HepG2 (cell line): ENCODE measurements around the gene GUCY2D. TPM values are rescaled to one million over a fixed set of nuclear protein-coding genes. Genes with fewer than 3 reads are reported as not detected.

ENCODE experiments used
- ATAC-seq: fragments of 200-7000 bp; cut with Tn5 transposase; 3 replicates; pipeline ENCODE4 v1.9.1; 2020; ENCODE audit warnings: mild to moderate bottlenecking, moderate library complexity
- BruUV-seq: library from RNA; stranded (reverse); fragments of 400-500 nt; replicated peaks from 2 replicates; lab custom pipeline; 2021; lab: Mats Ljungman, UMichigan
- CTCF ChIA-PET: fragments of 300-600 bp; formaldehyde crosslinking; extraction: SDS; loops from one replicate; lab custom pipeline; 2021; ENCODE audit warnings: low total read pairs, inconsistent platforms, low intra/inter-chr PET ratio; lab: Yijun Ruan, JAX
- POLR2A ChIA-PET: fragments of 350-600 bp; sonication (Branson Sonifier 250); formaldehyde crosslinking; loops from one replicate; lab custom pipeline; 2020; ENCODE audit warnings: antibody characterized with exemption, inconsistent platforms; lab: Yijun Ruan, JAX
- DNase-seq: peaks from one replicate; pipeline ENCODE4 v3.0.0-alpha.2; 2015; ENCODE audit warnings: low spot score
- FAIRE-seq: peaks from 3 replicates; lab custom pipeline; 2011; peaks lifted over from hg19 to GRCh38; lab: Jason Lieb, UNC
- H2AFZ ChIP-seq: one replicate; pipeline ENCODE4 v1.6.1; 2011; ENCODE audit warnings: low read length, inconsistent platforms
- H3K27ac ChIP-seq: fragments of 300-600 bp; 3 replicates; pipeline ENCODE4 v1.8.0; 2011; ENCODE audit warnings: mixed run types, mild to moderate bottlenecking, mixed read lengths, low read length, inconsistent platforms; ENCODE audit not compliant: insufficient read depth; ENCODE audit errors: extremely low read length
- H3K27me3 ChIP-seq, 2 experiments: fragments of 200-600 bp in 1 of 2; 2 replicates in 1 of 2; 3 replicates in 1 of 2; pipeline versions ENCODE4 v1.6.0 to v1.8.0; 2011; ENCODE audit warnings: low read length in 2 of 2, mild to moderate bottlenecking in 2 of 2, moderate library complexity in 2 of 2, inconsistent platforms in 1 of 2; ENCODE audit not compliant: insufficient read depth in 2 of 2, control insufficient read depth in 1 of 2
- H3K36me3 ChIP-seq, 2 experiments: fragments of 200-600 bp in 1 of 2; replicated peaks in 1 of 2; 2 replicates in 1 of 2; 3 replicates in 1 of 2; pipeline versions ENCODE4 v1.5.1 to v1.8.0; 2011; ENCODE audit warnings: low read length in 2 of 2, inconsistent platforms in 1 of 2; ENCODE audit not compliant: insufficient read depth in 2 of 2, control insufficient read depth in 1 of 2
- H3K4me1 ChIP-seq: 2 replicates; pipeline ENCODE4 v1.5.1; 2012; ENCODE audit warnings: low read length, inconsistent platforms; ENCODE audit not compliant: insufficient read depth
- H3K4me2 ChIP-seq: 2 replicates; pipeline ENCODE4 v1.6.0; 2011; ENCODE audit warnings: low read depth, low read length, inconsistent platforms
- H3K4me3 ChIP-seq, 3 experiments: fragments of 200-600 bp in 1 of 3; sonication (generic), shearing (Covaris generic) in 1 of 3; replicated peaks in 1 of 3; 2 replicates each; pipeline ENCODE4 v1.5.1; 2011 to 2016; ENCODE audit warnings: low read length in 3 of 3, inconsistent platforms in 2 of 3, low read depth in 2 of 3, mild to moderate bottlenecking in 2 of 3, control low read depth in 1 of 3, mixed read lengths in 1 of 3; ENCODE audit not compliant: insufficient read depth in 1 of 3
- H3K79me2 ChIP-seq: one replicate; pipeline ENCODE4 v1.6.1; 2011; ENCODE audit warnings: low read length, inconsistent platforms; ENCODE audit not compliant: insufficient read depth
- H3K9ac ChIP-seq: 2 replicates; pipeline ENCODE4 v1.6.0; 2011; ENCODE audit warnings: mild to moderate bottlenecking, low read depth, low read length, inconsistent platforms; ENCODE audit not compliant: insufficient read depth
- H3K9me3 ChIP-seq: 2 replicates; pipeline ENCODE4 v1.5.1; 2012; ENCODE audit warnings: mild to moderate bottlenecking, low read length
- H4K20me1 ChIP-seq: 2 replicates; pipeline ENCODE4 v1.6.0; 2011; ENCODE audit warnings: inconsistent platforms, mild to moderate bottlenecking, low read length, moderate library complexity; ENCODE audit not compliant: insufficient read depth
- FOXM1 ChIP-seq: sonication (generic); formaldehyde crosslinking; IDR thresholded peaks from 2 replicates; pipeline ENCODE4 v1.5.0; 2020; ENCODE audit warnings: missing genetic modification reagents
- GTF3A ChIP-seq: sonication (generic); formaldehyde crosslinking; conservative IDR thresholded peaks from 2 replicates; pipeline ENCODE4 v1.4.0; 2020; ENCODE audit warnings: mild to moderate bottlenecking, missing genetic modification reagents
- HMGA1 ChIP-seq: sonication (generic); formaldehyde crosslinking; conservative IDR thresholded peaks from 2 replicates; pipeline ENCODE4 v1.4.0; 2020; ENCODE audit warnings: missing genetic modification reagents
- IRF2 ChIP-seq: IDR thresholded peaks from 2 replicates; pipeline ENCODE4 v1.6.1; 2018; ENCODE audit warnings: missing genetic modification reagents, missing compliant biosample characterization
- PTBP1 ChIP-seq: fragments of 200-400 bp; formaldehyde crosslinking; IDR thresholded peaks from 2 replicates; pipeline ENCODE4 v1.6.1; 2018; ENCODE audit warnings: low read length, low read depth; ENCODE audit not compliant: poor library complexity, severe bottlenecking
- ZFP36 ChIP-seq: fragments of 150-350 bp; IDR thresholded peaks from 2 replicates; pipeline ENCODE4 v1.6.1; 2018; ENCODE audit warnings: borderline replicate concordance, low read length, low read depth; ENCODE audit not compliant: partially characterized antibody
- ZNF451 ChIP-seq: sonication (generic); formaldehyde crosslinking; IDR thresholded peaks from 2 replicates; pipeline ENCODE4 v1.5.0; 2020; ENCODE audit warnings: mild to moderate bottlenecking, missing genetic modification reagents
- ZNF530 ChIP-seq: sonication (generic); formaldehyde crosslinking; IDR thresholded peaks from 2 replicates; pipeline ENCODE4 v1.5.0; 2020; ENCODE audit warnings: low read depth, mild to moderate bottlenecking, missing genetic modification reagents
- WGBS: methylation state at CpG from one replicate; pipeline ENCODE4 v1.1.6; 2017; ENCODE audit warnings: low lambda C conversion rate; 5-methylcytosine and 5-hydroxymethylcytosine counted together
- in situ Hi-C: cut with HindIII; loops from 2 replicates; pipeline ENCODE4 v1.10.0; 2017; ENCODE audit warnings: low pct_unique_long_range_greater_than_20kb; ENCODE audit not compliant: extremely low pct_ligation_motif_present
- intact Hi-C: fragments of 100-400 bp; cut with micrococcal nuclease; formaldehyde crosslinking; loops from one replicate; pipeline ENCODE4 v1.10.0; 2022; ENCODE audit not compliant: unreplicated experiment
- polyA plus RNA-seq, 8 experiments: library from polyadenylated mRNA; depleted of rRNA in 3 of 8; stranded (reverse) in 7 of 8; unstranded in 1 of 8; fragments of >200 nt; fragmentation: Illumina TruSeq in 4 of 8; extraction: Trizol in 4 of 8; gene quantifications; 2 replicates each; pipeline versions ENCODE4 v1.2.1 to v1.2.3, GENCODE V29; 2011 to 2016; ENCODE audit warnings: low read depth in 4 of 8, missing spikeins in 1 of 8, mixed read lengths in 1 of 8; ENCODE audit not compliant: insufficient read depth in 1 of 8
- total RNA-seq, 5 experiments: library from RNA; depleted of rRNA; stranded (reverse); fragments of >200 nt; fragmentation: Illumina TruSeq; extraction: Trizol; gene quantifications; 2 replicates each; pipeline ENCODE4 v1.2.3, GENCODE V29; 2016; ENCODE audit warnings: low read depth in 1 of 5
- TF ChIP-seq, protein P1 (sequence below): sonication (generic); formaldehyde crosslinking; IDR thresholded peaks from 2 replicates; pipeline ENCODE4 v1.9.0; 2022; ENCODE audit warnings: missing genetic modification reagents, mild to moderate bottlenecking, borderline replicate concordance
- TF ChIP-seq, protein P2 (sequence below): sonication (generic); formaldehyde crosslinking; conservative IDR thresholded peaks from 2 replicates; pipeline ENCODE4 v1.8.0; 2022; ENCODE audit warnings: mild to moderate bottlenecking, moderate library complexity, missing genetic modification reagents

The GUCY2D gene
- total and polyA plus RNA-seq, 2 of the 13 experiments (the other 11 are each of a cell fraction or from before 2014, with no cell fraction given): not detected

DNA sequence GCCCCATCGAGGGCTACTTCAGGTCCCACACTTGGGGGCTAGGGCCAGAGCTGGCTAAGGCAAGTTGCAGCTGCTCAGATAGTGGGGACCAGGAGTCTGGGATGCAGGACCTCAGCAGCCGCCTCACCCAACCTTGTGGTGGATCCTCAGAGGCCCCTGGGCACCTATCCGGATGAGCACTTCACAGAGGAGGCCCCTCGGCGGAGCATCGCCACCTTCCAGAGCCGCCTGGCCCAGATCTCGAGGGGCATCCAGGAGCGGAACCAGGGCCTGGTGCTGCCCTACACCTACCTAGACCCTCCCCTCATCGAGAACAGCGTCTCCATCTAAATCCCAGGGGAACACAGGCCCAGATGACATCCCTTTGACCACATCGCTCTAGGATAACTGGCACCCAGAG, 45.8 kb downstream of the GUCY2D start (continued):
- TF ChIP-seq ZNF530 (no peak), IRF2 (CRISPR knock-in tag) (no peak), FOXM1 (CRISPR knock-in tag) (no peak), ZFP36 (no peak), ZNF451 (CRISPR knock-in tag) (no peak)
- TF ChIP-seq, protein P1, sequence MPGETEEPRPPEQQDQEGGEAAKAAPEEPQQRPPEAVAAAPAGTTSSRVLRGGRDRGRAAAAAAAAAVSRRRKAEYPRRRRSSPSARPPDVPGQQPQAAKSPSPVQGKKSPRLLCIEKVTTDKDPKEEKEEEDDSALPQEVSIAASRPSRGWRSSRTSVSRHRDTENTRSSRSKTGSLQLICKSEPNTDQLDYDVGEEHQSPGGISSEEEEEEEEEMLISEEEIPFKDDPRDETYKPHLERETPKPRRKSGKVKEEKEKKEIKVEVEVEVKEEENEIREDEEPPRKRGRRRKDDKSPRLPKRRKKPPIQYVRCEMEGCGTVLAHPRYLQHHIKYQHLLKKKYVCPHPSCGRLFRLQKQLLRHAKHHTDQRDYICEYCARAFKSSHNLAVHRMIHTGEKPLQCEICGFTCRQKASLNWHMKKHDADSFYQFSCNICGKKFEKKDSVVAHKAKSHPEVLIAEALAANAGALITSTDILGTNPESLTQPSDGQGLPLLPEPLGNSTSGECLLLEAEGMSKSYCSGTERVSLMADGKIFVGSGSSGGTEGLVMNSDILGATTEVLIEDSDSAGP (CRISPR knock-in tag): no peak
- TF ChIP-seq, protein P2, sequence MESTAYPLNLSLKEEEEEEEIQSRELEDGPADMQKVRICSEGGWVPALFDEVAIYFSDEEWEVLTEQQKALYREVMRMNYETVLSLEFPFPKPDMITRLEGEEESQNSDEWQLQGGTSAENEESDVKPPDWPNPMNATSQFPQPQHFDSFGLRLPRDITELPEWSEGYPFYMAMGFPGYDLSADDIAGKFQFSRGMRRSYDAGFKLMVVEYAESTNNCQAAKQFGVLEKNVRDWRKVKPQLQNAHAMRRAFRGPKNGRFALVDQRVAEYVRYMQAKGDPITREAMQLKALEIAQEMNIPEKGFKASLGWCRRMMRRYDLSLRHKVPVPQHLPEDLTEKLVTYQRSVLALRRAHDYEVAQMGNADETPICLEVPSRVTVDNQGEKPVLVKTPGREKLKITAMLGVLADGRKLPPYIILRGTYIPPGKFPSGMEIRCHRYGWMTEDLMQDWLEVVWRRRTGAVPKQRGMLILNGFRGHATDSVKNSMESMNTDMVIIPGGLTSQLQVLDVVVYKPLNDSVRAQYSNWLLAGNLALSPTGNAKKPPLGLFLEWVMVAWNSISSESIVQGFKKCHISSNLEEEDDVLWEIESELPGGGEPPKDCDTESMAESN (CRISPR knock-in tag): no peak

DNA sequence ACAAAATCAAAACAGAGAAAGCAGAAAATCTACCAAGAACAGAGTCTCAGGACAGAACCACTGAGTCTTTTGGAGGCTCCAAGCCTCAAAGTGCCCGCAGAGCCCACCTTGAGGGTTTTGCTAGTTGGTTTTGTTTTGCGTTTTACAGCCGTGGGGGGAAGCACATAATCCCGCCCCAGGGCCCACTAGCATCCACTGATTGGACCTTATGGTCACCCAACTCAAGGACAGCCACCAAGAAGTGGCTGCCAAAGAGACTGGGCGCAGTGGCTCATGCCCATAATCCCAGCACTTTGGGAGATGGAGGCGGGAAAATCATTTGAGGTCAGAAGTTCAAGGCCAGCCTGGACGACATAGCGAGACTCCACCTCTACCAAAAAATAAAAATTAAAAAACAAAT, 46.3 kb downstream of the GUCY2D start:
- ChIA-PET POLR2A (interaction anchor here (1.0 kb wide), 1 partner anchor 8 kb away, joined by 3 read pairs; no protein-coding TSS in a partner anchor), CTCF (no interaction called here)
- intact Hi-C loops (loop anchor here (2.0 kb wide), 1 partner anchor 42 kb away; no protein-coding TSS in a partner anchor), in situ Hi-C loops (no loop called here)
- H3K79me2 ChIP-seq: no peaks in the 10 kb centered on the region
- H3K27me3 ChIP-seq: peaks cover 12 to 84% of the 10 kb centered on the region in 2 experiments; a peak in 4 of 5 replicates
- H2AFZ ChIP-seq: no peak overlapping the region
- no peaks in the 10 kb centered on the region for H3K9me3 ChIP-seq
- H3K27ac ChIP-seq: no peak overlapping the region
- no TSS peak for BruUV-seq
- H3K4me2 ChIP-seq: no peak overlapping the region
- TF ChIP-seq PTBP1 (no peak), GTF3A (CRISPR knock-in tag) (no peak), HMGA1 (CRISPR knock-in tag) (no peak)
- H3K4me1 ChIP-seq: no peaks in the 10 kb centered on the region
- DNase-seq (no peak), ATAC-seq (no peak), FAIRE-seq (no peak)
- H3K4me3 ChIP-seq: no peak overlapping the region
- H3K36me3 ChIP-seq: no peaks in the 10 kb centered on the region
- WGBS: 52% methylated on average over 5 of the region's 8 CpGs
- no peaks in the 10 kb centered on the region for H4K20me1 ChIP-seq
- no peak overlapping the region for H3K9ac ChIP-seq
